OCI-LY3 (cell line): ENCODE results near the gene FLYWCH1.

Experiments used
- CTCF ChIP-seq: fragments of 200-600, 300-600 bp; sonication (generic); IDR thresholded peaks from 2 replicates; pipeline ENCODE4 v1.5.1; 2014; ENCODE audit warnings: antibody characterized with exemption, low read length, low read depth
- EZH2phosphoT487 ChIP-seq: fragments of 200-600 bp; shearing (Covaris generic); IDR thresholded peaks from 2 replicates; pipeline ENCODE4 v1.6.1; 2018; ENCODE audit warnings: antibody characterized with exemption, mixed run types, low read depth

- TF ChIP-seq CTCF: no peak
- no peak for TF ChIP-seq EZH2phosphoT487
These were observed 53.0 kb downstream of the FLYWCH1 start for GRCh38 chr16:2964475-2965336.
